ENCODE results near the gene LRRC61.
A peak's percentile ranks its signal among the peaks of the same experiment; 100 is the strongest.
"Not testable (repeated sequence)": the region's sequence is repeated elsewhere in the genome, so short reads cannot be mapped to it uniquely, and the experiment has no call there.

The LRRC61 gene

GRCh38 chr7:150297978-150298377, 25.2 kb upstream of the LRRC61 start:
- H3K4me3 ChIP-seq, H3K36me3 ChIP-seq, H3K9ac ChIP-seq, H3K4me2 ChIP-seq, H3K9me3 ChIP-seq, H3K4me1 ChIP-seq, H3K27ac ChIP-seq, H4K20me1 ChIP-seq, H3K27me3 ChIP-seq: not testable (repeated sequence)

GRCh38 chr7:150302908-150303310, 20.2 kb upstream of the LRRC61 start:
- not testable (repeated sequence) for H3K27me3 ChIP-seq, H3K36me3 ChIP-seq, H3K27ac ChIP-seq

GRCh38 chr7:150304499-150305258, 18.5 kb upstream of the LRRC61 start:
- H4K20me1 ChIP-seq, H3K27me3 ChIP-seq, H3K27ac ChIP-seq, H3K4me1 ChIP-seq, H3K9ac ChIP-seq, H3K4me2 ChIP-seq, H3K9me3 ChIP-seq, H3K4me3 ChIP-seq, H3K36me3 ChIP-seq: not testable (repeated sequence)

More at GRCh38 chr7:150302908-150303310, 20.2 kb upstream of the LRRC61 start:
- H3K9ac ChIP-seq, H4K20me1 ChIP-seq, H3K4me1 ChIP-seq, H3K9me3 ChIP-seq, H3K4me3 ChIP-seq, H3K4me2 ChIP-seq: not testable (repeated sequence)

- not testable (repeated sequence) for H3K9me3 ChIP-seq, H3K36me3 ChIP-seq, H4K20me1 ChIP-seq, H3K27me3 ChIP-seq, H3K4me3 ChIP-seq, H3K9ac ChIP-seq, H3K4me2 ChIP-seq, H3K4me1 ChIP-seq, H3K27ac ChIP-seq
Observed at GRCh38 chr7:150305259-150305902, 17.8 kb upstream of the LRRC61 start.

GRCh38 chr7:150305903-150306284, 17.3 kb upstream of the LRRC61 start:
- H3K4me1 ChIP-seq, H3K36me3 ChIP-seq, H3K9me3 ChIP-seq, H3K4me2 ChIP-seq, H3K27me3 ChIP-seq, H3K27ac ChIP-seq, H3K9ac ChIP-seq, H4K20me1 ChIP-seq, H3K4me3 ChIP-seq: not testable (repeated sequence)

GRCh38 chr7:150306377-150306776, 16.8 kb upstream of the LRRC61 start:
- H3K4me3 ChIP-seq, H3K27me3 ChIP-seq, H4K20me1 ChIP-seq, H3K9ac ChIP-seq, H3K9me3 ChIP-seq, H3K4me2 ChIP-seq, H3K4me1 ChIP-seq, H3K36me3 ChIP-seq, H3K27ac ChIP-seq: not testable (repeated sequence)

- Histone ChIP-seq H3K36me3 (no peaks in the 10 kb centered on the region), H3K4me3 (no peak overlapping the region), H3K9me3 (no peaks in the 10 kb centered on the region; the same call in 1 of the 2 replicates), H3K9ac (no peak overlapping the region), H3K27me3 (no peaks in the 10 kb centered on the region), H3K4me2 (peak overlapping the region; percentile 2; the same call in 1 of the 2 replicates), H4K20me1 (no peaks in the 10 kb centered on the region), H3K4me1 (peaks cover 8% of the 10 kb centered on the region; the same call in 1 of the 2 replicates), H3K27ac (no peak overlapping the region)
- TF ChIP-seq Cebpa-rat (IDR thresholded peaks at IDR 0.05) = no peak
Observed at GRCh38 chr7:150307129-150307528, 16.0 kb upstream of the LRRC61 start.

- Histone ChIP-seq H3K4me1 (peaks cover 8% of the 10 kb centered on the region; the same call in 1 of the 2 replicates), H3K27me3 (no peaks in the 10 kb centered on the region), H3K9ac (no peak overlapping the region), H3K4me3 (no peak overlapping the region), H3K27ac (no peak overlapping the region), H3K4me2 (no peak overlapping the region), H4K20me1 (no peaks in the 10 kb centered on the region), H3K36me3 (no peaks in the 10 kb centered on the region), H3K9me3 (no peaks in the 10 kb centered on the region; the same call in 1 of the 2 replicates)
- no peak for TF ChIP-seq Cebpa-rat (IDR thresholded peaks at IDR 0.05)
Observed at GRCh38 chr7:150307904-150308303, 15.3 kb upstream of the LRRC61 start.

- Histone ChIP-seq H3K4me1 (peaks cover 8% of the 10 kb centered on the region; the same call in 1 of the 2 replicates), H3K4me2 (no peak overlapping the region), H3K9ac (no peak overlapping the region), H3K4me3 (no peak overlapping the region), H3K36me3 (no peaks in the 10 kb centered on the region), H3K27me3 (no peaks in the 10 kb centered on the region), H3K27ac (no peak overlapping the region), H3K9me3 (no peaks in the 10 kb centered on the region; the same call in 1 of the 2 replicates), H4K20me1 (no peaks in the 10 kb centered on the region)
- TF ChIP-seq Cebpa-rat (IDR thresholded peaks at IDR 0.05) = no peak
Observed at GRCh38 chr7:150308575-150308974, 14.6 kb upstream of the LRRC61 start.

GRCh38 chr7:150311146-150311545, 12.0 kb upstream of the LRRC61 start:
- no peak overlapping the region for H3K4me2 ChIP-seq
- no peak for TF ChIP-seq Cebpa-rat (IDR thresholded peaks at IDR 0.05)
- H3K27ac ChIP-seq = no peak overlapping the region
- no peaks in the 10 kb centered on the region; the same call in 1 of the 2 replicates for H3K9me3 ChIP-seq
- no peaks in the 10 kb centered on the region for H4K20me1 ChIP-seq
- H3K4me1 ChIP-seq = peaks cover 8% of the 10 kb centered on the region; the same call in 1 of the 2 replicates
- no peaks in the 10 kb centered on the region for H3K36me3 ChIP-seq
- H3K9ac ChIP-seq = no peak overlapping the region
- H3K4me3 ChIP-seq = no peak overlapping the region
- H3K27me3 ChIP-seq = no peaks in the 10 kb centered on the region
